CD8-positive, alpha-beta memory T cell (primary cell): ENCODE results near the gene PREP. TPM values are rescaled to one million over a fixed set of nuclear protein-coding genes. Genes with fewer than 3 reads are reported as not detected.

Source experiments
- CTCF ChIA-PET: fragments of 350-600 bp; sonication (Branson Sonifier 250); formaldehyde crosslinking; loops from one replicate; lab custom pipeline; 2021; ENCODE audit warnings: antibody characterized with exemption; lab: Charles Lee
- POLR2A ChIA-PET: fragments of 350-600 bp; sonication (Branson Sonifier 250); formaldehyde crosslinking; loops from one replicate; lab custom pipeline; 2021; ENCODE audit warnings: antibody characterized with exemption; lab: Charles Lee
- DNase-seq, 5 donors: peaks; one replicate each; pipeline versions ENCODE4 v3.0.0 to v3.0.0-alpha.2; 2020 to 2022; ENCODE audit warnings: mixed read lengths in 1 of 5
- H3K27ac ChIP-seq: one replicate; pipeline ENCODE4 v1.7.0; 2013; ENCODE audit warnings: low read depth, mild to moderate bottlenecking, low read length, moderate library complexity
- H3K27me3 ChIP-seq: 2 replicates; pipeline ENCODE4 v1.7.0; 2013; ENCODE audit warnings: low read length, mild to moderate bottlenecking; ENCODE audit not compliant: insufficient read depth, poor library complexity, severe bottlenecking
- H3K36me3 ChIP-seq: 2 replicates; pipeline ENCODE4 v1.7.0; 2013; ENCODE audit warnings: mild to moderate bottlenecking, low read length, moderate library complexity; ENCODE audit not compliant: insufficient read depth
- H3K4me1 ChIP-seq: 2 replicates; pipeline ENCODE4 v1.7.0; 2013; ENCODE audit warnings: mild to moderate bottlenecking, low read length, moderate library complexity; ENCODE audit not compliant: insufficient read depth
- H3K4me3 ChIP-seq: 2 replicates; pipeline ENCODE4 v1.7.0; 2013; ENCODE audit warnings: mild to moderate bottlenecking, low read length
- H3K9me3 ChIP-seq: 2 replicates; pipeline ENCODE4 v1.7.0; 2013; ENCODE audit warnings: mild to moderate bottlenecking, low read length
- H3K27ac Mint-ChIP-seq, 8 donors: one replicate each; pipeline ENCODE4 v1.8.0; 2020 to 2021; ENCODE audit warnings: mixed read lengths in 8 of 8, mild to moderate bottlenecking in 6 of 8, inconsistent platforms in 3 of 8, moderate library complexity in 3 of 8
- H3K27me3 Mint-ChIP-seq, 2 donors: one replicate each; pipeline ENCODE4 v1.8.0; 2020 to 2021; ENCODE audit warnings: mixed read lengths in 2 of 2, mild to moderate bottlenecking in 1 of 2, moderate library complexity in 1 of 2
- H3K36me3 Mint-ChIP-seq, 3 donors: one replicate each; pipeline ENCODE4 v1.8.0; 2020 to 2021; ENCODE audit warnings: mixed read lengths in 3 of 3, inconsistent platforms in 1 of 3, mild to moderate bottlenecking in 1 of 3
- H3K4me1 Mint-ChIP-seq, 3 donors: one replicate each; pipeline ENCODE4 v1.8.0; 2020 to 2021; ENCODE audit warnings: mixed read lengths in 3 of 3, inconsistent platforms in 1 of 3, mild to moderate bottlenecking in 1 of 3
- H3K4me3 Mint-ChIP-seq, 7 donors: one replicate each; pipeline ENCODE4 v1.8.0; 2020 to 2021; ENCODE audit warnings: mixed read lengths in 7 of 7, mild to moderate bottlenecking in 6 of 7, moderate library complexity in 4 of 7, inconsistent platforms in 2 of 7
- H3K9me3 Mint-ChIP-seq, 5 donors: one replicate each; pipeline ENCODE4 v1.8.0; 2020 to 2022; ENCODE audit warnings: mixed read lengths in 5 of 5, mild to moderate bottlenecking in 3 of 5, moderate library complexity in 2 of 5, inconsistent platforms in 1 of 5
- polyA plus RNA-seq: library from polyadenylated mRNA; unstranded; fragments of 300-500 nt; fragmentation: Illumina TruSeq; gene quantifications from one replicate; pipeline ENCODE4 v1.2.3, GENCODE V29; 2021
- total RNA-seq, 2 experiments: library from RNA; stranded (reverse); gene quantifications; one replicate each; pipeline ENCODE4 v1.2.3, GENCODE V29; 2021

PREP gene
- total and polyA plus RNA-seq, 3 experiments from 2014 or later, result 43.3 to 50.0 (median 49.9) TPM

DNA sequence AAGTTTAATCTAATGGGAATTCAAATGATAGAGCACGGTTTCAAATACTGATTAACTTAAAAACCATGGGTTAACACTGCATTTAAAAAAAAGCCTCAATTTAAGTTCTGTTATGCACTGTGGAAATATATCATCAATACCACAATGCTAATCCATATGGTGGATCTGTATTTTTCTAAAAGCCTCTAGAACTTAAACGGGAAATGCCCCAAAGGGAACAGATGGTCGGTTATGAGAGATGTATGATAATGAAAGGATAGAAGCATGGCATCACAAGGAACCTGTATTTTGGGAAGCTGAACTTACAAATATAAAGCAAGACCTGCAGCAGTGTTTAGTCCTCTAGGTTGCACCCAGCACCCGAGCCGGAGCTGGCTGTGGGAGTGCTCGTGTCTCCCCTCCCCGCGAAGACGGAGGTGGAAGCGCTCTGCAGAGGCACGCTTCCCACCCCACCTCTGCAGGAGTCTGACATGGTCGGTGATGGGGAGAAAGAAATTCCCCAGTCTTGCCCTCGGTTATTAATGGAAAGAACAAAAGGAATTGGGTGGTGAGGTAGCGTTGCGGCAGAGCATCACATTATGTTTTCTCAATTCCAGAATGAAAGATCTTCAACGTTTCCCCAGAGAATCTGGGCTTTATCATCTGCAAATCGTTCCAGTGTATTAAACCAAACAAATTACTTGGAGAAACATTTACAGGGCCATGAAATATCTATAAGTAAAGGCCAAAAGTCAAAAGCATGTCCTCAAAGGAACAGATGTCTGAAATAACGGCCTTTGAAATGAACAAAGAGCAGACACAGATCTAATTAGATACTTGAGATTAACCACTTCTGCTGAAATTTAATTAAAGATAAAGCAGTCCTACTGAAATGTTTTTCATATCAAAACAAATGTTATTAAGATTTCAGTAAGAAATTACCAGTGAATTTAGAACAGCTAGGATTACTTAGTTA is 120.0 kb downstream of the PREP start:
- H3K4me1 ChIP-seq, result no peaks in the 10 kb centered on the region
- no peak for DNase-seq
- ChIA-PET POLR2A (no interaction called here), CTCF (no interaction called here)
- Mint-ChIP-seq H3K4me1 (no peaks in the 10 kb centered on the region), H3K36me3 (peaks cover 20 to 91% (median 53%) of the 10 kb centered on the region in 3 donors), H3K9me3 (no peaks in the 10 kb centered on the region), H3K27ac (no peak overlapping the region), H3K27me3 (no peaks in the 10 kb centered on the region), H3K4me3 (no peak overlapping the region)
- no peak overlapping the region for H3K4me3 ChIP-seq
- H3K27ac ChIP-seq, result no peak overlapping the region
- H3K36me3 ChIP-seq, result peaks cover 50% of the 10 kb centered on the region
- H3K27me3 ChIP-seq, result no peaks in the 10 kb centered on the region
- no peaks in the 10 kb centered on the region for H3K9me3 ChIP-seq

DNA sequence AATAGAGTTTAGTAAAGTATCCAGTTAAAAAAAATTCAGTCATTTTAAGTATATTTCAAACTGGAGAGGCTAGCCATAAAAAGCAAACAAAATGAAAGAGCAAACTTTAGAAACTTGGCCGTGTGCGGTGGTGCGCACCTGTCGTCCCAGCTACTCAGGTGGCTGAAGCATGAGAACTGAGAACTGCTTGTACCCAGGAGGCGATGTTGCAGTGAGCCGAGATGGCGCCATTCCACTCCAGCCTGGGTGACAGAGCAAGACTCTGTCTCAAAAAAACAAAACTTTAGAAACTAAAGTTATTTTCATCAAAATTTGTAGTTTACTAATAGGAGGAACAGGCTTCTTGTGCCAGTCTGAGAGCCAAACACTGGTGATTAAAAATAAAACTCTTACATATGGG is 122.8 kb downstream of the PREP start:
- CTCF ChIA-PET, result no interaction called here
- no peak overlapping the region for H3K4me3 Mint-ChIP-seq

DNA sequence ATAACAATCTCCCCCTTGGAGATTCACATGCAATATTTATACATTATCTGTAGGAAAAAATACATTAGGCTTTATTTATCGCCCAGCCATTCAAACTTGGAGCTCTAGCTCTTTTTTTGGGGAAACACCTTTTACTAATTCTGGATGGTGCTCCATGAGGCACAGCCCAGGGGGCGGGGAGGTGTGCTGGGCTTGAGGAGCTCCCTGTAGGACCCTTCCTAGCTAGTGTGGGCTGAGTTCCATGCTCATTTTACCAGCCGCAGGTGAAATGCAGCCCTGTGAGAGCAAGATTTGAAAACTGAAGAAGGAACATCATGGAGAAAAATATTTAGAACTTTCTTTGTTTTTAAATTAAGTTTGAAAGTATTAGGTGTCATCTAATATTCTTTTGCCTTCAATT is 123.4 kb downstream of the PREP start:
- ChIA-PET CTCF (no interaction called here), POLR2A (no interaction called here)
- Histone ChIP-seq H3K36me3 (peaks cover 40% of the 10 kb centered on the region), H3K27me3 (no peaks in the 10 kb centered on the region), H3K4me3 (no peak overlapping the region), H3K9me3 (no peaks in the 10 kb centered on the region), H3K27ac (no peak overlapping the region), H3K4me1 (no peaks in the 10 kb centered on the region)
- DNase-seq, result no peak
- Mint-ChIP-seq H3K27me3 (no peaks in the 10 kb centered on the region), H3K27ac (no peak overlapping the region), H3K36me3 (peaks cover 31 to 86% (median 51%) of the 10 kb centered on the region in 3 donors), H3K9me3 (no peaks in the 10 kb centered on the region), H3K4me3 (no peak overlapping the region), H3K4me1 (no peaks in the 10 kb centered on the region)

More for the DNA sequence above, 122.8 kb downstream of the PREP start:
- POLR2A ChIA-PET, result no interaction called here
- Mint-ChIP-seq H3K27me3 (no peaks in the 10 kb centered on the region), H3K9me3 (no peaks in the 10 kb centered on the region), H3K36me3 (peaks cover 31 to 92% (median 56%) of the 10 kb centered on the region in 3 donors), H3K27ac (peak overlapping the region in 1 of 8 donors; percentile 65), H3K4me1 (no peaks in the 10 kb centered on the region)
- Histone ChIP-seq H3K27ac (no peak overlapping the region), H3K36me3 (peaks cover 45% of the 10 kb centered on the region), H3K9me3 (no peaks in the 10 kb centered on the region), H3K4me3 (no peak overlapping the region), H3K4me1 (no peaks in the 10 kb centered on the region), H3K27me3 (no peaks in the 10 kb centered on the region)
- DNase-seq, result no peak

DNA sequence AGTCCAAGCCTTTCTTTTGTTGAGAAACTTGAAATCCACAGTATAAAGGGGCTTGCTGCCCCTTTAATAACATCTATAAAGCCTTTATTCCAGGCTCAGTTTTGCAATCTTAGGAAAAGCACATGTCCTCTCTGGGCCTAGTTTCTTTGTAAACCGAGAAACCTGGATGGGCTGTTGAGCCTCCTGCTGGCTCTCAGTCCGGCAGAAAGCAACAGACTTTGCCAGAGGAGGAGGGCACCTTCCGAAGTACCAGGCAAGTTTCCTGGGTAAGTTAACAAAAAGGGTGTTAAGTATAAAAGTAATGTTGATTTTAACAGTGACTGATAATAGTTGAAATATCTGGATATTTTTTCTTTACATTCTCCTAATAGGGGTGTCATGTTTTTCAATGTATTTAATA is 124.1 kb downstream of the PREP start:
- Histone ChIP-seq H3K27me3 (no peaks in the 10 kb centered on the region), H3K36me3 (peaks cover 37% of the 10 kb centered on the region), H3K4me3 (no peak overlapping the region), H3K4me1 (no peaks in the 10 kb centered on the region), H3K27ac (no peak overlapping the region), H3K9me3 (no peaks in the 10 kb centered on the region)
- Mint-ChIP-seq H3K36me3 (peaks cover 29 to 80% (median 48%) of the 10 kb centered on the region in 3 donors), H3K4me1 (peaks cover 0 to 1% (median 0%) of the 10 kb centered on the region in 3 donors), H3K9me3 (no peaks in the 10 kb centered on the region), H3K27ac (no peak overlapping the region), H3K27me3 (no peaks in the 10 kb centered on the region), H3K4me3 (no peak overlapping the region)
- DNase-seq, result no peak
- ChIA-PET POLR2A (no interaction called here), CTCF (no interaction called here)

DNA sequence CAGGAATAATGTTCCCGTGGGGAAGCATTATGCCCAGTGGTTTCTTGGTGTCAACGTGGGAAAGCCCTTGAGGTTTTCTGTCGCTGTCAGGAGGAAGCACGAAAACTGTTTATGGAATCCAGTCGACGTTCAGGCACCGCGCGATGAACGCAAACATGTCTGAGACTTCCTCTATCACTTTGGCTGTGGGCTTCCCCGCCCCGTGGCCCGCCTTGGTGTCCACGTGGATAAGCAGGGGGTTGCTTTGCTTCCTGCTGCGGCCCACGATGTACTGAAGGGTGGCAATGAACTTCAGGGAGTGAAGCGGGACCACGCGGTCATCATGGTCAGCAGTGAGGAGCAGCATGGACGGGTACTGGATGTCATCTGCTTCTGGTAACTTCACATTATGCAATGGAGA is 124.8 kb downstream of the PREP start:
- ChIA-PET POLR2A (no interaction called here), CTCF (no interaction called here)
- H3K9me3 Mint-ChIP-seq, result no peaks in the 10 kb centered on the region
- no peak overlapping the region for H3K27ac ChIP-seq
- no peaks in the 10 kb centered on the region for H3K9me3 ChIP-seq
- no peaks in the 10 kb centered on the region for H3K27me3 ChIP-seq
- H3K36me3 Mint-ChIP-seq, result peaks cover 27 to 74% (median 43%) of the 10 kb centered on the region in 3 donors
- peaks cover 0 to 2% (median 0%) of the 10 kb centered on the region in 3 donors for H3K4me1 Mint-ChIP-seq
- no peak for DNase-seq
- H3K36me3 ChIP-seq, result peaks cover 29% of the 10 kb centered on the region
- no peaks in the 10 kb centered on the region for H3K4me1 ChIP-seq
- no peak overlapping the region for H3K4me3 Mint-ChIP-seq
- no peak overlapping the region for H3K4me3 ChIP-seq
- H3K27ac Mint-ChIP-seq, result no peak overlapping the region
- no peaks in the 10 kb centered on the region for H3K27me3 Mint-ChIP-seq

DNA sequence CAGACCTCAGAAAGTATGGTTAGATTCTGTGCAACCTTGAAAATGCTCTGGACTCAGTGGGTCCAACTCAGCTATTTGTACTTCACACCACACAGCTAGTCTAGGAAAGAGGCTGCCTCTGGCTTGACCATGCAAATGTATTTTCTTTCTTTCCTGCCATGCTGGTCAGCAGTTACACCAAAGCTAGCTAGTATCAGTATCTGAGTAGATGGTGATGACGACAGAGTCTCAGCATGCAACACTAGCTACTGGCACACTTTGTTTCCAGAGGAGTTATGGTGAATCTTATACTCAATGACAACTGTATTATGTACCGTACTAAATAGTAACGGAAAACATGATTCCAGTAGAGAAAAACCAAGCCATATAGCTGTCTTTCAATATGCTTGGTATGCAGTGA is 126.5 kb downstream of the PREP start:
- H3K27me3 Mint-ChIP-seq, result no peaks in the 10 kb centered on the region
- Histone ChIP-seq H3K4me1 (no peaks in the 10 kb centered on the region), H3K4me3 (no peak overlapping the region), H3K9me3 (no peaks in the 10 kb centered on the region), H3K36me3 (peaks cover 15% of the 10 kb centered on the region), H3K27ac (no peak overlapping the region), H3K27me3 (no peaks in the 10 kb centered on the region)
- CTCF ChIA-PET, result no interaction called here
- no peaks in the 10 kb centered on the region for H3K9me3 Mint-ChIP-seq
- POLR2A ChIA-PET, result no interaction called here
- H3K27ac Mint-ChIP-seq, result no peak overlapping the region
- no peak overlapping the region for H3K4me3 Mint-ChIP-seq
- peaks cover 21 to 57% (median 32%) of the 10 kb centered on the region in 3 donors for H3K36me3 Mint-ChIP-seq
- DNase-seq, result no peak
- peaks cover 0 to 2% (median 0%) of the 10 kb centered on the region in 3 donors for H3K4me1 Mint-ChIP-seq

DNA sequence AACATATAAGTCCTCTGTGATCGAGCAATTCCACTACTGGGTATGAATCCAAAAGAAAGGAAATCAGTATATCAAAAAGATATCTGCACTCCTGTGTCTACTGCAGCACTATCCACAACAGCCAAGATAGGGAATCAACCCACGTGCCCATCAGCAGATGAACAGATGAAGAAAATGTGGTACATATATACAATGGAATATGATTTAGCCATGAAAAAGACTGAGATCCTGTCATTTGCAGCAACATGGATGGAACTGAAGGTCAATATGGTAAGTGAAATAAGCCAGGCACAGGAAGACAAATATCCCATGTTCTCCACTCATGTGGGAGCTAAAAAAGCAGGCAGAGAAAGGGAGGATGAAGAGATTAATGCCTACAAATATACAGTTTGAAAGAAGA is 127.3 kb downstream of the PREP start:
- Histone ChIP-seq H3K9me3 (no peaks in the 10 kb centered on the region), H3K4me1 (no peaks in the 10 kb centered on the region), H3K27me3 (no peaks in the 10 kb centered on the region), H3K36me3 (peaks cover 11% of the 10 kb centered on the region), H3K4me3 (no peak overlapping the region), H3K27ac (no peak overlapping the region)
- Mint-ChIP-seq H3K4me3 (no peak overlapping the region), H3K27ac (no peak overlapping the region), H3K36me3 (peaks cover 19 to 50% (median 29%) of the 10 kb centered on the region in 3 donors), H3K4me1 (peaks cover 0 to 2% (median 0%) of the 10 kb centered on the region in 3 donors), H3K27me3 (no peaks in the 10 kb centered on the region), H3K9me3 (no peaks in the 10 kb centered on the region)
- ChIA-PET POLR2A (no interaction called here), CTCF (no interaction called here)
- no peak for DNase-seq

DNA sequence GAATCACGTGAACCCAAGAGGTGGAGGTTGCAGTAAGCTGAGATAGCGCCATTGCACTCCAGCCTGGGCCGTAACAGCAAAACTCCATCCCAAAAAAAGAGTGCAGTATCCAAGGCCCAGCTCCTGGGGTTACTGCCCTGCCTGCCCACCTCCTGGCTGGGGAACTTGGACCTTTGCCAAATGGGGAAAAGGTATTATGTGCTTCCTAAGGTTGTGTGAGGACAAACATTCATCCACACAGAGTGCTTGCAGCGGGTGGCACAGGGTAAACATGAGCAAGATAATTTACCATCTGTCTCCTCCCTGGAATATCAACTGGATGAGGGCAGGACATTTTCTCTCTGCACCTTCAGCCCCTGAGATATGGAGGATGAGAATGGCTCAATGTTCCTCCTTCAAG is 128.2 kb downstream of the PREP start:
- Mint-ChIP-seq H3K27me3 (no peaks in the 10 kb centered on the region), H3K9me3 (no peaks in the 10 kb centered on the region), H3K4me1 (peaks cover 0 to 2% (median 0%) of the 10 kb centered on the region in 3 donors), H3K27ac (no peak overlapping the region), H3K4me3 (no peak overlapping the region), H3K36me3 (peaks cover 19 to 42% (median 23%) of the 10 kb centered on the region in 3 donors)
- Histone ChIP-seq H3K36me3 (peaks cover 11% of the 10 kb centered on the region), H3K4me1 (no peaks in the 10 kb centered on the region), H3K27ac (no peak overlapping the region), H3K9me3 (no peaks in the 10 kb centered on the region), H3K4me3 (no peak overlapping the region), H3K27me3 (no peaks in the 10 kb centered on the region)
- ChIA-PET CTCF (no interaction called here), POLR2A (no interaction called here)
- DNase-seq, result no peak
